Measurements from ENCODE around the gene XYLT1. TPM values are rescaled to one million over a fixed set of nuclear protein-coding genes. Genes with fewer than 3 reads are reported as not detected.
"Not testable (repeated sequence)": the region's sequence is repeated elsewhere in the genome, so short reads cannot be mapped to it uniquely, and the experiment has no call there.

The XYLT1 gene
- total RNA-seq, 1 experiment from 2014 or later = 14.5 TPM

- Histone ChIP-seq H2BK15ac (ENCODE audit: low read depth, low read length) (no peak overlapping the region), H3T11ph (ENCODE audit: low read length) (no peak overlapping the region), H2AFZ (ENCODE audit: low read length) (no peak overlapping the region), H4K5ac (ENCODE audit: insufficient read length, low read depth, low read length) (no peak overlapping the region), H3K4ac (ENCODE audit: low read depth, low read length) (no peak overlapping the region), H3K56ac (ENCODE audit: insufficient read length, low read depth, low read length) (no peak overlapping the region), H3K23me2 (ENCODE audit: insufficient read length, low read depth, low read length, poor library complexity, severe bottlenecking) (no peaks in the 10 kb centered on the region), H3K27me3 (ENCODE audit: insufficient read depth, low read length) (no peaks in the 10 kb centered on the region), H4K8ac (replicated peaks; ENCODE audit: insufficient read length, low read depth, low read length) (no peak overlapping the region), H2AK5ac (ENCODE audit: insufficient read length, low read length) (no peak overlapping the region), H3K14ac (ENCODE audit: insufficient read depth, low read length) (no peak overlapping the region), H2BK5ac (ENCODE audit: insufficient read length, low read length) (no peak overlapping the region), H2BK12ac (ENCODE audit: insufficient read length, low read depth, low read length) (no peak overlapping the region), H3K27ac (ENCODE audit: insufficient read length, low read depth, low read length) (no peak overlapping the region), H4K91ac (ENCODE audit: insufficient read length, low read depth, low read length) (no peak overlapping the region), H2BK20ac (ENCODE audit: low read depth, low read length, poor library complexity, severe bottlenecking) (no peak overlapping the region), H3K23ac (ENCODE audit: insufficient read length, low read depth, low read length) (no peak overlapping the region), H3K9me3 (ENCODE audit: control insufficient read depth, low read depth, low read length) (no peaks in the 10 kb centered on the region), H4K20me1 (ENCODE audit: control insufficient read depth, insufficient read depth, insufficient read length) (no peaks in the 10 kb centered on the region), H3K4me2 (ENCODE audit: insufficient read depth, insufficient read length, low read length) (no peak overlapping the region), H3K4me1 (ENCODE audit: insufficient read depth, low read length) (no peaks in the 10 kb centered on the region), H3K79me1 (ENCODE audit: insufficient read depth, low read depth, low read length, poor library complexity, severe bottlenecking) (no peaks in the 10 kb centered on the region), H3K18ac (ENCODE audit: insufficient read length, low read depth, low read length) (no peak overlapping the region), H2BK120ac (ENCODE audit: low read depth, low read length, poor library complexity, severe bottlenecking) (no peak overlapping the region), H3K9ac (ENCODE audit: extremely low read depth, insufficient read length, low read length) (no peak overlapping the region), H3K79me2 (ENCODE audit: insufficient read depth, low read length) (no peaks in the 10 kb centered on the region)
- DNase-seq = no peak
- Mint-ChIP-seq H3K9me3 (no peaks in the 10 kb centered on the region), H3K4me3 (no peak overlapping the region), H3K27me3 (ENCODE audit: low read depth) (no peaks in the 10 kb centered on the region), H3K4me1 (peaks cover 2 to 3% of the 10 kb centered on the region in 2 experiments; a peak in 3 of 4 replicates), H3K27ac (peak overlapping the region in 1 of 3 experiments; percentile 3; a peak in 2 of 7 replicates), H3K36me3 (ENCODE audit: insufficient read depth in 1 of 3, low read depth in 3 of 3) (peaks cover 0 to 2% (median 1%) of the 10 kb centered on the region in 3 experiments; a peak in 3 of 7 replicates)
- WGBS (ENCODE audit: extremely low coverage, insufficient read length, low lambda C conversion rate) = no CpG with 5 or more reads among the region's 11 CpGs
- TF ChIP-seq, protein P1, sequence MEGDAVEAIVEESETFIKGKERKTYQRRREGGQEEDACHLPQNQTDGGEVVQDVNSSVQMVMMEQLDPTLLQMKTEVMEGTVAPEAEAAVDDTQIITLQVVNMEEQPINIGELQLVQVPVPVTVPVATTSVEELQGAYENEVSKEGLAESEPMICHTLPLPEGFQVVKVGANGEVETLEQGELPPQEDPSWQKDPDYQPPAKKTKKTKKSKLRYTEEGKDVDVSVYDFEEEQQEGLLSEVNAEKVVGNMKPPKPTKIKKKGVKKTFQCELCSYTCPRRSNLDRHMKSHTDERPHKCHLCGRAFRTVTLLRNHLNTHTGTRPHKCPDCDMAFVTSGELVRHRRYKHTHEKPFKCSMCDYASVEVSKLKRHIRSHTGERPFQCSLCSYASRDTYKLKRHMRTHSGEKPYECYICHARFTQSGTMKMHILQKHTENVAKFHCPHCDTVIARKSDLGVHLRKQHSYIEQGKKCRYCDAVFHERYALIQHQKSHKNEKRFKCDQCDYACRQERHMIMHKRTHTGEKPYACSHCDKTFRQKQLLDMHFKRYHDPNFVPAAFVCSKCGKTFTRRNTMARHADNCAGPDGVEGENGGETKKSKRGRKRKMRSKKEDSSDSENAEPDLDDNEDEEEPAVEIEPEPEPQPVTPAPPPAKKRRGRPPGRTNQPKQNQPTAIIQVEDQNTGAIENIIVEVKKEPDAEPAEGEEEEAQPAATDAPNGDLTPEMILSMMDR (conservative IDR thresholded peaks at IDR 0.05) = no peak
These were observed 134.8 kb downstream of the XYLT1 start for GRCh38 chr16:17335826-17336529.

DNA sequence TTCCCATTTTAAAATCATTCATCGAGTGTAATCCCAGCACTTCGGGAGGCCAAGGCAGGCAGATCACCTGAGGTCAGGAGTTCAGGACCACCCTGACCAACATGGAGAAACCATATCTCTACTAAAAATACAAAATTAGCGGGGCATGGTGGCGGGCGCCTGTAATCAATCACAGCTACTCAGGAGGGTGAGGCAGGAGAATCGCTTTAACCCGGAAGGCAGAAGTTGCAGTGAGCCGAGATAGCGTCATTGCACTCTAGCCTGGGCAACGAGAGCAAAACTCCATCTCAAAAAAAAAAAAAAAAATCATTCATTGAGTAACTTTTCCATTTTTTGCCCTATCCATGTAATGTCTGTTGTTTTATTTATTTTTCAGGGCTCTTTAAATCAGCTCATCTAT lies 135.4 kb downstream of the XYLT1 start:
- H3K4me1 Mint-ChIP-seq; H4K91ac ChIP-seq (ENCODE audit: insufficient read length, low read depth, low read length); H3K36me3 Mint-ChIP-seq (ENCODE audit: insufficient read depth in 1 of 3, low read depth in 3 of 3); H3K9ac ChIP-seq (ENCODE audit: extremely low read depth, insufficient read length, low read length); H4K20me1 ChIP-seq (ENCODE audit: control insufficient read depth, insufficient read depth, insufficient read length); H3K56ac ChIP-seq (ENCODE audit: insufficient read length, low read depth, low read length); H3T11ph ChIP-seq (ENCODE audit: low read length); H3K9me3 ChIP-seq (ENCODE audit: control insufficient read depth, low read depth, low read length); H2AFZ ChIP-seq (ENCODE audit: low read length); H2BK120ac ChIP-seq (ENCODE audit: low read depth, low read length, poor library complexity, severe bottlenecking); H2BK15ac ChIP-seq (ENCODE audit: low read depth, low read length); H3K79me1 ChIP-seq (ENCODE audit: insufficient read depth, low read depth, low read length, poor library complexity, severe bottlenecking); H3K4me2 ChIP-seq (ENCODE audit: insufficient read depth, insufficient read length, low read length); H2BK12ac ChIP-seq (ENCODE audit: insufficient read length, low read depth, low read length); H3K23me2 ChIP-seq (ENCODE audit: insufficient read length, low read depth, low read length, poor library complexity, severe bottlenecking); H3K27ac ChIP-seq (ENCODE audit: insufficient read length, low read depth, low read length); H3K14ac ChIP-seq (ENCODE audit: insufficient read depth, low read length); H3K4me3 Mint-ChIP-seq; H3K9me3 Mint-ChIP-seq; H2BK5ac ChIP-seq (ENCODE audit: insufficient read length, low read length); H3K27me3 ChIP-seq (ENCODE audit: insufficient read depth, low read length); H2BK20ac ChIP-seq (ENCODE audit: low read depth, low read length, poor library complexity, severe bottlenecking); H3K79me2 ChIP-seq (ENCODE audit: insufficient read depth, low read length); H3K23ac ChIP-seq (ENCODE audit: insufficient read length, low read depth, low read length); H2AK5ac ChIP-seq (ENCODE audit: insufficient read length, low read length); H4K5ac ChIP-seq (ENCODE audit: insufficient read length, low read depth, low read length); H3K18ac ChIP-seq (ENCODE audit: insufficient read length, low read depth, low read length); H3K4ac ChIP-seq (ENCODE audit: low read depth, low read length); H3K27me3 Mint-ChIP-seq (ENCODE audit: low read depth); H3K4me1 ChIP-seq (ENCODE audit: insufficient read depth, low read length); H4K8ac ChIP-seq (replicated peaks; ENCODE audit: insufficient read length, low read depth, low read length); DNase-seq: not testable (repeated sequence)
- no CpG with 5 or more reads among the region's 10 CpGs for WGBS (ENCODE audit: extremely low coverage, insufficient read length, low lambda C conversion rate)
- peak overlapping the region in 1 of 3 experiments; percentile 37; a peak in 1 of 7 replicates for H3K27ac Mint-ChIP-seq

Data from H9 (cell line).